COR-L47 (cell line): ENCODE results near the gene TOPAZ1.

Experiments used
- DNase-seq: peaks from one replicate; lab custom pipeline; 2025; lab: John Stamatoyannopoulos, UW

Gene TOPAZ1

DNA sequence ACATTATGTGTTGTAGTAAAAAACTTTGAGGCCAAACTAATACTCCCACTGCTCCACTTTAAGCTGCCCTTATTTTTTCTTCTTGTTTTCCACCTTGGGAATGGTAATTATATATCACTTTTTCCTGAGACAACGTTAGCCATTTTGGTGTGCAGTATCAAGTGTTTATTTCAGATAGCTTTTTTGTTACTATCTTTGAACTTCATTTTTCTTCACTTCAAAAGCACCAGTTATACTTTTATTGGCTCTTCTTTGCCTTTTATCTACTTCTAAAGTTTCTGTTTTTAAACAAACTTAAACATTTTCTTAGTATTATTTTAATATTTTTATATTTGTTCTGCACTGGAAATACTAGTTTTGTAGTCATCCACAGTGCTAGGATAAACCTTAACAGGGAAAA, 6.5 kb downstream of the TOPAZ1 start:
- no peak for DNase-seq

- DNase-seq, result peak; percentile 4
These were observed 10.8 kb downstream of the TOPAZ1 start for GRCh38 chr3:44252332-44252959.

- DNase-seq, result no peak
These were observed 17.7 kb downstream of the TOPAZ1 start for GRCh38 chr3:44259404-44259803.

DNA sequence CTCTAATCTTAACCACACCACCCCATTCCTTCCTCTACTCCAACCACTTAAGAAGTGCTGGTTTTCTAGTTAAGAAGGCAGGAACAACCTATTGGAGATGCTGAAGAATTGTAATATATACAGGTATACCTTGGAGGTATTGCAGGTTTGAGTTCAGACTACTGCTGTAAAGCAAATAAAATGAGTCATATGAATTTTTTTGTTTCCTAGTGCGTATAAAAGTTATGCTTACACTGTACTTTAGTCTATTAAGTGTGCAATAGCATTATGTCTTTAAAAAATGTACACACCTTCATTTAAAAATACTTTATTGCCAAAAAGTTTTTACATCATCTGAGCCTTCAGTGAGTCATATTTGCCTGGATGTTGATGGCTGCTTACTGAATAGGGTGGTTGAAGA, 22.5 kb downstream of the TOPAZ1 start:
- no peak for DNase-seq

DNA sequence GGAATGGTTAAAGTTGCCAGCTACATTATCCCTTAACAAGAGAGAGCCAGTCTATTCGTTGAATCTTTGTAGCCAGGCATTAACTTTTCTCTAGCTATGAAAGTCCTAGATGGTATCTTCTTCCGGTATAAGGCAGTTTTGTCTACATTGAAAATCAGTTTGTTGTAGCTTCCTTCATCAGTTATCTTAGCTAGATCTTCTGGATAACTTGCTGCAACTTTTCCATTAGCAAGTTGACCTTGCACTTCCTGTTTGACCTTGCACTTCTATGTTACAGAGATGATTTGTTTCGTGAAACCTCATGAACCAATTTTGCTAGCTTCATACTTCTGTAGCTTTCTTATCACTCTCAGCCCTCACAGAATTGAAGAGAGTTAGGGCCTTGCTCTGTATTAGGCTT, 24.1 kb downstream of the TOPAZ1 start:
- no peak for DNase-seq

DNA sequence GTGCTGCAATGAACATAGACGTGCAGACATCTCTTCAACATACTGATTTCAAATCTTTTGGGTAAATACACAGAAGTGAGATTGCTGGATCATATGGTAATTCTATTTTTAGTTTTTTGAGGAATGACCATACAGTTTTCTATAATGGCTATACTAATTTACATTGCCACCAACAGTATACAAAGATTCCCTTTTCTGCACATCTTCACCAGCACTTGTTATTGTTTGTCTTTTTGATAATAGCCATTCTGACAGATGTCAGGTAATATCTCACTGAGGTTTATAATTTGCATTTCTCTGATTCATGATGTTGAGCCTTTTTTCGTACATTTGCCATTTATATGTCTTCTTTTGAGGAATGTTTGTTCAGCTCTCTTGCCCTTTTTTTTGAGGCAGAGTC, 30.5 kb downstream of the TOPAZ1 start:
- DNase-seq, result no peak

GRCh38 chr3:44277925-44278324, 36.2 kb downstream of the TOPAZ1 start:
- no peak for DNase-seq

DNA sequence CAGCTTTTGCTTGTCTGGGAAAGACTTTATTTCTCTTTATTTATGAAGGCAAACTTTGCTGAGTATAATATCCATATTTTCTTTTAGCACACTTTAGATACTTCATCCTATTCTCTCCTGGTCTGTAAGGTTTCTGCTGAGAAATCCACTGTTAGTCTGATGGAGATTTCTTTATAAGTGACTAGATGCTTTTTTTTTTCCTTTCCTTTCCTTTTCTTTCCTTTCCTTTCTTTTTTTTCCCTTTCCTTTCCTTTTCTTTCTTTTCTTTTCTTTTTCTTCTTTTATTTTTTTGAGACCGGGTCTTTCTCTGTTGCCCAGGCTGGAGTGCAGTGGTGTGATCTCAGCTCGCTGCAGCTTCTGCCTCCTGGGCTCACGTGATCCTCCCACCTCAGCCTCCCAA, 38.4 kb downstream of the TOPAZ1 start:
- no peak for DNase-seq

- DNase-seq, result no peak
These were observed 38.9 kb downstream of the TOPAZ1 start for GRCh38 chr3:44280631-44281030.

DNA sequence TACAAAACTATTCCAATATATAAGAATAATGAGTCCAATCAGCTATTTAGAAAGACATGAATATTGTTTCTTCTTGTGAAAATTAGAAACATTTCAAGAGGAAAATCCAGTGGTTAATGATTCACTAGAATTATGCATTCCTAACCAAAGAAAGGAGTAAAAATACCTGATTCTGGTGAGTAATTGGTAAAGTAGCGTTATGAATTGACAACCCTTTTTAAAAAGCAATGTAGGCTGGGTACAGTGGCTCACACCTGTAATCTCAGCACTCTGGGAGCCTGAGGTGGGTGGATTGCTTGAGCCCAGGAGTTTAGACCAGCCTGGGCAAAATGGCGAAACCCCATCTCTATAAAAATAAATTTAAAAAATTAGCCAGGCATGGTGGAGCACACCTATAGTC, 43.3 kb downstream of the TOPAZ1 start:
- DNase-seq, result no peak

- no peak for DNase-seq
These were observed 48.3 kb downstream of the TOPAZ1 start for GRCh38 chr3:44289882-44290462.

DNA sequence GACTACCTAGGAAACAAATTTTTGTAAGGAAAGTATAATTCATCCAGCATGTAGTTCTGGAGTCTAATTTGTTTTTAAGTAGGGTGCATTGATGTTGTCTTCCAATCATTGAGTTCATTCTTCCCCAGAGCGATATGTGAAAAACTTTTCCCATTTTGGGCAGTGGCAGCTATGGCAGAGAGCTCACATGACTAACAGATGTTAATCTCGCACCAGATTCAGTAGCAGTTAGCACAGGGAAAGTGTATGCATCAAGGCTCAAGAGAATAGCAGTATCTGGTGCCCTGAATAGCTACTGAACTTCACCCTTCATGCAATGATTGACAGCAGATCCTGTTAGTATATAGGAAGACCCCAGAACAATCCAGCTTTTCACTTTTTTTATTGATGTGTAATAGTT, 50.6 kb downstream of the TOPAZ1 start:
- DNase-seq, result no peak

GRCh38 chr3:44292947-44293346, 51.3 kb downstream of the TOPAZ1 start:
- DNase-seq, result no peak

DNA sequence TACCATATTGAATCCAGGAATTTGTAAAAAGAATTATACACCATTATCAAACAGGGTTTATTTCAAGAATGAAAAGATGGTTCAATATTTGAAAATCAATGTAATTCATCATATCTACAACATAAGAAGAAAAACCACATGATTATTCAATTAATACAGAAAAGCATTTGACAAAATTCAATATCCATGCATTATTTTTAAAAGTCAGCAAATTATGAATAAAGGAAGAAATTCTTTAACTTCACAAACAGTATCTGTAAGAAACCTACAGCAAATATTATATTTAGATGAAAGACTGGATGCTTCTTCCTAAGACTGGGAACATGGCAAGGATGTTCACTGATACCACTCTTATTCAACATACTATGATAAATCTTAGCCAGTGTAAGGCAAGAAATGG, 55.6 kb downstream of the TOPAZ1 start:
- no peak for DNase-seq

DNA sequence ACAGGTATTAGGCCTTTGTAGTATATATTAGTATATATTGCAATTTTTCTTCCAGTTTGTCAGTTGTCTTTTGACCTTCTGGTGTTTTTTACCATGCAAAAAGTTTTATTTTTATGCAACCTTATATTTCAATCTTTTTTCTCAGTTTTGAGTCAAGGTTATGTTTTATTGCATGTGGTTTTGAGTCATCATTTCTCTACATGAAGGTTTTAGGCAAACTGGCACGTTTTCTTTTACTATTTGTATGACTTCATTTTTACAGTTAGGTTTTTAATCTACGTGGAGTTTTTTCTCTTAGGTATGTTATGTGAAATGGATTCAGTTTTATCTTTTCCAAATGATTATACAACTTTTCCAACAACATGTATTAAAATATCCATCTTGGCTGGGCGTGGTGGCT, 60.1 kb downstream of the TOPAZ1 start:
- no peak for DNase-seq

DNA sequence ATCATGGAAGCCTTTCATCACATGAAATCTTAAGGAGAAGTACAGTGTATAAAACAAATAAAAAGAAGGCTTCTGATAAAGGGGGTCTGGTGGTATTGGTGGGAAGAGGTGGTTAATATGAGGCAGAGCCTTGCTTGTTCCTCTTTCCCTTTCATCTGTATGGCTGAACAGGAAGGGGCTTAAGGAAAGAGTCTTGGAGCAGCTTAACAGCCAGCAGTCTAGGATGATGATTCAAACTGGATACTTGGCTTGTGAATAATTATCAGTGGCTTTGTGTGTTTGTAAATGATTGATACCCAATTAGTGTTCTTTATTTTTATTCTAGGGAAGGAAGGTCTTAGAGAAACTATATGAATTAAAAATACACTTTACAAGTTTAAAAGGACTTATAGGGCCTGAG, 67.8 kb downstream of the TOPAZ1 start:
- no peak for DNase-seq

DNA sequence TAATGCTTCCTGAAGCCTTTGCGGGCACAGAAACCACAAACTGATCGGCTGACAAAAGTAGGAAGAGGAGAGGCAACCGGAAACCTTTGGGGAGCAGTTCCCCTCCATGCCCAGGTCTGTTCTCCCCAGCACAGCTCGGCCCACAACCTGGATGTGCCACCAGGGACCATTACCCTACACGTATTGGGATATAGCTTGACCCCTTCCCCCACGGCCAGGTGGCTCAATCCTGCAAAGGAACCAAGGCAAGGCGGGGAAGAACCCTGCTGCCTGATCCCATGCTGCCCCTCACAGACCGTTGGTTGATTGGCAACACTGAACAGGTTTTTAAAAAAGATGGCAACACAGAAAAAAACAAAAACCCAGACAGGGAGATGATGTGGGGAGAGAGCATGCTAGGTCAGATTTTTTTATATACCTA, 77.2 kb downstream of the TOPAZ1 start:
- DNase-seq, result no peak

- DNase-seq, result no peak
These were observed 79.6 kb downstream of the TOPAZ1 start for GRCh38 chr3:44321335-44321734.

- peak; percentile 28 for DNase-seq
These were observed 81.8 kb downstream of the TOPAZ1 start for GRCh38 chr3:44323341-44323955.

DNA sequence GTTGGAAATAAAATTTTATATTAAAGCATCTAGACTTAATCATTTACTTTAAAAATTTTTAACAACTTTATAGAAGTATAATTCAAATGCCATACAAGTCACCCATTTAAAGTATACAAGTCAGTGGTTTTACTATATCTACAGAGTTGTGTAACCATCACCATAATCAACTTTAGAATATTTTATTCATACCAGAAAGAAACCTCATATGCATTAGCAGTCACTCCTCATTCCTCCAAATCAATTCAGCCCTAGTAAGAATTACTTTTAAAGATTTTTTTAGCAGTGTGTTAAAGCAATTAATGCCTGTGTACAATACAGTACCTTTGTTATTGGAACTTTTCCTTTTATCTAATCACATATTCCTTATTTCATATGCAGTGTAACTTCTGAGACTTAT, 82.9 kb downstream of the TOPAZ1 start:
- DNase-seq, result no peak

- DNase-seq, result no peak
These were observed 84.3 kb downstream of the TOPAZ1 start for GRCh38 chr3:44326019-44326418.

DNA sequence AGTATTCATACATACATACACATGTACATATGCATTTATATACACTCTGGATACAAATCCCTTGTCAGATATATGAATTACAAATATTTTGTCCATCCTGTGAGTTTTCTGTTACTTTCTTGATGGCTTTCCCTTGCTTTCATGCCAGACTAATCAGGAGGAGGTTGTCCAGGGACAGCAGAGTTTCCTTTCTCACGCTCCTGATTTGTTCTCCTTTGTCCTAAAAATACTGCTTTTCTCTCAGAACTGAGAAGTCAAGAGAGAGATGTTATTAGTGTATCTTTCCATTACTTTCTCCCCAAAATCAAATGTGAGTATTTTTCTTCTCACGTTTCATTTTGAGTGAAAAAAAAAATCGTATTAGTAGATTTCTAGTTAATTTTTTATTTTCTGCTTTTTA, 84.8 kb downstream of the TOPAZ1 start:
- DNase-seq, result no peak

DNA sequence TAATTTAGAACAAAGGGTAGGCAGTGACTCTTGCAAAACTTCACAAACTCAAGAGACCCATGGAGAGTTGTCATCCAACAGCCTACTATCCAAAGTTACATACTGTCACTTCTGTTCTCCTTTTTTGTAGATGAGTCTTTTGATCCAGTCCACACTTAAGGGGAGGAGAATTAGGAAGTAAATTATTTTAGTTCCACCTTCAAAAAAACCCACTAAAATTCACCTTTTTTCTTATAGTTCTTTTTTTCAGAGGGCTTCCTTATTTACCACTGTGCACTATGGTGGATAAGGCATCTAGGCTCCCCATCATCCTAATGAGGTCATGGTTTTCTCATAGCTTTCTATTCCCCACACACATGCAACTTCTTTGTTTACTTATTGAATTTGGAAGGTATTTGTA, 88.3 kb downstream of the TOPAZ1 start:
- DNase-seq, result no peak

DNA sequence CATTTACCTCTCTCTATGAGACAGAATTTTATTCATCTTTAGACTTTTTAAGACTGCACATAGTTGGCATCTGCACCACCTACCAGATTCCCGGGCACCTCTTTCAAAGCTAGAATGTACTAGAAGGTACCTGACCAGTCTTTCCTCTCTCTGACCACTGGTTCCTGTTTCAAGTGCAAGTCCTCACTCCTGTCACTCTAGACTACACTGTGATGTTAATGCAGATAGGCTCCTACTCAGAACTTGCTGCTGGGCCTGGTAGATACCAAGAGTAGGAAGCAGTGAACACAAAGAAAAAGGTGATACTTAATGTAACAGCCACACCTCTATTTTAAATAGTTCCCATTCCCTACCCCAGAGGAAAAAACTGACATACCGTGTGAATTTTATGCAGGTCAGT, 88.8 kb downstream of the TOPAZ1 start:
- DNase-seq, result no peak
